HG03342 (cell line): ENCODE measurements around the gene PACS2.

Experiments
- ATAC-seq: cut with Tn5 transposase; IDR thresholded peaks from one replicate; pipeline ENCODE4 v1.9.1; 2021; ENCODE audit warnings: mild to moderate bottlenecking, moderate library complexity; ENCODE audit not compliant: unreplicated experiment

Gene PACS2

DNA sequence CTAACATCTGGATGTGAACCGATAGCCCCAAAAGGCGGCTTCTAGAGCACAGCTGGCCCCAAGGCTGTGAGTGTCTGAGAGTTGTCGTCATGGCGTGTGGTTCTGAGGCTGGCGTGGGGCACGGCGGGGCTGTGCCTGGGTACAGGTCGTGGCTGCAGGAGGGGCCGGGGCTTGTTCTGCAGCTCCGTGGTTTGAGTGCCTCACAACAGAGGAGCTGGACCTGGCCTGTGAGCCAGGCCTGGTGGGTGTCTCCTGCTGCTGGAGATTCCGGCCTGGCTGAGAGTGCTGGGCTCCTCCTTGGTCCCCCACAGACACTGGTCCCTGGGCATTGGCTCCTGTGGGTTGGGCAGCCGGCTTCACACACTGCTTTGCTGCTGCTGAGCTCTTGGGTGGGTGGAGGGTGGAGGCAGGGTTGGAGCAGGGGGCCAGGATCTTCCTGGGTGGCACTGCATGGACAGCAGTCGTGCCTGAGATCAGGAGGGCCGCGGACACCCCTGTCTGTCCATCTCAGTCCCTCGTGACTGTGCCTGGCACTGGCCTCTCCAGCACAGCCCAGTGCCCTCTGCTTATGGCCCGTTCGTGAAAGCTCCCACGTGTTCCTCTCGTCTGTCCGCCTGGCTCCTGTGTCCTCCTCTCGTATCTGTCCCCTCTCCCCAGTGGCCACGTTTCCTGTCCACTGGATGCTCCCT is 52.0 kb downstream of the PACS2 start:
- no peak for ATAC-seq

DNA sequence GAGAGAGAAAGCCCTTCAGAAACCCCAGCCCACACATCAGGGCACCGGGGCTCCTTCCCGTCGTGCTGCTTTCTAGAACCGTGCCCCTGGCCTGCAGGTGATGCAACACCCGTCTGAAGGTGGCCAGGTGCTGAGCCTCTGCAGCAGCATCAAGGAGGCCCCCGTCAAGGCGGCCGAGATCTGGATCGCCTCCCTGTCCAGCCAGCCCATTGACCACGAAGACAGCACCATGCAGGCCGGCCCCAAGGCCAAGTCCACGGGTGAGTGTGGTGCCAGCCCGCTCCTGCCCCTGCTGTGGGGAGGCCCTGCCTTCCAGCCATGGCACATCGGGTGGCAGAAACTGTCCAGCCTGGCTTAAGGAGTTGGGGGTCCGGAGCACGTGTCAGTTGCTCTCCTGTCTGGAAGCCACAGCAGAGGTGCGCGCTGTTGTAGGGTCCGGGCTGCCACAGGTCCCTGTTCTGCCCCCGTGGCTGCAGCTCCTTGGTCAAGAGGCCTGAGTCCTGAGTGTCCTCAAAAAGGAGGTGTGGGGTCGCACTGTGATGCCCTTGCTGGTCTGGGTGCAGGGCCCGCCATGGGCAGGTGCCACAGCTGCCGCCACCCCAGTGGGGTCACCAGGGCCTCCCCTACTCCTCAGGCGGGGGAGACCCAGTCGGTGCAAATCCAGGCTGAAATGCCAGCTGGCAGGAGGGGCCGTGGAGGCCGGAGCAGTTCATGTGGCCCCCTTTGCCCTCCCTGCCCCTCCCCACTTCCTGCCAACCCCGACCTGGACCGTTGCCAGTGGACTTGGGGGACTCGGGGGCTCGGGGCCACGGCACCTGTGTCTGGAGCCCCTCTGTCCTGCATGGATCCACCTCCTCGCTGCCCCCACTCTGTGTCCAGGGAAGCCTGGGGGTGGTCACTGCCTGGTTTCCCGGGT is 52.8 kb downstream of the PACS2 start:
- ATAC-seq, result no peak

DNA sequence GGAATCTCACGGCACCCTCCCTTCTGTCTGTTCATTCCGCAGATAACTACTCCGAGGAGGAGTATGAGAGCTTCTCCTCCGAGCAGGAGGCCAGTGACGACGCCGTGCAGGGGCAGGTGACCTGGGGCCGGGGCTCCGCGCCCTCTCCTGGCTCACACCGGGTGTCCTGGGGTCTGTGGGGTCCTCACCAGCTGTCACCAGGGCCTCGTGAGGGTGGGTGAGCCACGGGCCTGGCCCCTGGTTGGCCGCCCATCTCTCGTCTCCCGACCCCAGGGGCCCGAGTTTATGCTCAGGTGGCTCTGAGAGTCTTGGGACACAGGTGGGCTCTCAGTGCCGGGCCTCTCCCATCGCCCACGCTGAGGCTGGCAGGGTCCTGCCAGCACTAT is 53.5 kb downstream of the PACS2 start:
- ATAC-seq, result no peak

DNA sequence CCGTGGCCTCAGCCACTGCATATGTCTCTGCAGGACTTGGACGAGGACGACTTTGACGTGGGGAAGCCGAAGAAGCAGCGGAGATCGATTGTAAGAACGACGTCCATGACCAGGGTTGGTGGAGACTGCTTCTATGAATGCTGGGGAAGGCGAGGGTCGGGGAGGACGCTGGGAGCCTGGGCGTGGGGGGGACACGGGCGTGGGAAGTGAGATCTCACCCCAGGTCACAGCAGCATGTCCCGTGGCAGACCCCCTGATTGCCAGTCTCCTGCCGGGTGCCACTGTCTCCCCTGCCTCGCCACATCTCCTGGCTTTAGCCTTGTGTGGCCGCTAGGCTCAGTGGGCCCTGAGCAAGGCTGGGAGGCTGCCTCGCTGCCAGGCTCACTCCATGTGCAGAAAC is 53.9 kb downstream of the PACS2 start:
- no peak for ATAC-seq

- no peak for ATAC-seq
Measured at GRCh38 chr14:105368910-105369652, 54.5 kb downstream of the PACS2 start.

GRCh38 chr14:105369653-105370040 is 55.1 kb downstream of the PACS2 start:
- ATAC-seq, result no peak

DNA sequence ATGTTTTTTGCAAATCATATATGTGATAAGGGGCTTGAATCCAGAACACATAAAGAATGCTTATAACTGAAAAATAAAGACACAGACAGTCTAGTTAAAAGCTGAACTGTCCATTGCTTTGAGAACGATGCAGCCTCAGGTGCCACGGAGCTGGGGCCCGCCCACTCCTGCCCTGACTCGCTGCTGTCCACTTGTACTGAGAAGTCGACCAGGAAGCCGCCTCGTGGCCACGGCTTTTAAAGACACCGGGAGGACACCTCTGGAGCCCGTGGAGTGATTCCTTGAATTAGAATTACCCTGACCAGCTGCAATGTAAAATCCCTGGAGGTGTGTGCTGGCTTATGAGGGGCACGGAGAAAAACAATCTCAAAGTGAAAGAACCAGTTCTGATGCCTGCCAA is 59.8 kb downstream of the PACS2 start:
- ATAC-seq, result no peak

DNA sequence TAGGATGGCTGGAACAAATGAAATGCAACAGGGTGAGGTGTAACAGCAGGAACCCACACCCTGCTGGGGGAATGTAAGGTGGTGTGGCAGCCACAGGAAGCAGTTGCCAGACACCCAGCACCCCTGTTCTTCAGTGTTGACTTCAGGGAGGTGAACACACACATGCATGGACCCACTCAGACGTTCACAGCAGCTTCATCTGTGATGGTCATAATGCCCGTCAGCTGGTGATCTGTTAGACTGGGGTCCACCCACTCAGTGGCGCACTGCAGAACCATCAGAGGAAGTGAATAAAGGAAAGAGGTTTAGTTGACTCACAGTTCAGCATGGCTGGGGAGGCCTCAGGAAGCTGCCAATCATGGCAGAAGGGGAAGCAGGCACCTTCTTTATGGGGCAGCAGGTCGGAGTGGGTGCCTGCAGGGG is 61.1 kb downstream of the PACS2 start:
- no peak for ATAC-seq

DNA sequence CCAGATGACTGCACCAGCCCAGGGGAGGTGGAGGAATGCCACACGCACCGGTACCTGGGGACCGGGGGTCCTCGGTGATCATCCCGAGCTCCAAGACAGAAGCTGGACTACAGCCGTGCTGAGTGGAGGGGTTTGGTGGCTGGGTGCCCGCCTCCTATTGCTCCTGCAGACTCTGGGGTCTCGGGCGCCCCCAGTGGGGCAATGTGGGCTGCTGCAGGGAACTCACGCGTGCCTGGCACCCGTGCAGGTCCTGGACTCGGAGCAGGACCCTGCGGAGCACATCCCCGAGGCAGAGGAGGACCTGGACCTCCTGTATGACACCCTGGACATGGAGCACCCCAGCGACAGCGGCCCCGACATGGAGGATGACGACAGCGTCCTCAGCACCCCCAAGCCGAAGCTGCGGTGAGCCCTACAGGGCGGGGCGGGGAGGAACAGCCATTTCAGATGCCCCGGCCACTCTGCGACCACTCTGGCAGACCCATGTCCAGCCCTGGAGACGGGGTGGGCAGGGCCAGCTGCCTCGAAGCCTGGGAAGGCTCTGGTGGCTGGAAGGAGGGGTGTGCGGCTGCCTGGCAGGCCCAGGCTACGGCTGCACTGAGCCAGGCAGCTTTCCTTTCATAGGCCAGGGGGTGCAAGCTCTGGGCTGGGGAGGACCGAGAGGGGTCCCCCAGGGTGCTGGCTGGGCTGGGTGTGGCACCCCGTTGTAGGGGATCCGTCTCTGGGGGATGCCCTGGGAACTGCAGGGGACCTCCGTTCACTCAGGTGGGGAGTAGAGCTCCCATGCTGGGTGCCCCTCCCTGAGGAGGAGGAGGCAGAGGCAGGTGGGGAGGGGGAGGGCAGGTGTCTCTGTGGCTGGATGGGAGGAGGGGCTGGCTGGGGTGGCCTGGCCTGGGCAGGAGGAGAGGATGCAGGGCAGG is 62.2 kb downstream of the PACS2 start:
- no peak for ATAC-seq

DNA sequence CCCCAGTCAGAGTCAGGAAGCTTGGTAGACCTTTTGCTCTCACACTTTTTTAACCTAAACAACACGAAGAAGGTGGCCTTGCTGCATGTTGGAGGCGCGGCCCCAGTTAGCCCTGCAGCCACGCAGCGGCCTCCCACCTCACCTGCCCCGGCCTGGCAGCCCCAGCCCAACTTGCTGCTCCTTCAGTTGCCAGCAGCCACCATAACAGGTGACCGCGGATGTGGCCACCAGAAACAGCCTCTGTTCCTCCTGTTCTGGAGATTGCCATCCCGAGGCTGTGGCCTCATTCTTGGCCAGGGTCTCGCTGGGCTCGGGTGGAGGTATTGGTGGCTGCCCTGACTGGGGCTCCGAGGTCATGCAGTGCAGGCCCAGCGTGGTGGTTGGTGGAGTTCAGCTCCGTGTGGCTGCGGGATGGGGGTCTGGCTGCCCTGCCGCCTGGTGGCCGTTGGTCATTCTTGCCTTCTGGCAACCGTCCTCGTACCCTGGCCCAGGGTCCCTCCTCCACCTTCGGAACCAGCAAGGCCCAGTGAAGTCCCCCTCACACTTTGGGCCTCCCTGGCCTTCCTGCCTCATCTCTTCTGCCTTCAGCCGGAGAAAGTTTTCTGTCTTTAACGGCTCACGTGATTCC is 63.1 kb downstream of the PACS2 start:
- no peak for ATAC-seq

DNA sequence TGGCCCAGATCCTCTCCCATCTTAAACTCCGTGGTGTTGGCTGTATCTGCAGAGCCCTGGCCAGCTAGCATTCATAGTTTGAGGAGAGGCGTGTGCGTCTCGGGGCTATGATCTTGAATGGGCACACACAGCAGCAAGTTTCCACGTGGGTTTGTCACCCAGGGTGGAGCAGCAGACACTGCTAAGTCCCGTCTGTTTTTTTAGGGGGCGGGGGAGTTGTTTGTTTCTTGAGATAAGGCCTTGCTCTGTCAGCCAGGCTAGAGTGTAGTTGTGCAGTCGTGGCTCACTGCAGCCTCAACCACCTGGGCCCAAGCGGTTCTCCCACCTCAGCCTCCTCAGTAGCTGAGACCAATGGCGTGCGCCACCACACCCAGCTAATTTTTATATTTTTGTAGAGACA is 63.7 kb downstream of the PACS2 start:
- ATAC-seq, result no peak

DNA sequence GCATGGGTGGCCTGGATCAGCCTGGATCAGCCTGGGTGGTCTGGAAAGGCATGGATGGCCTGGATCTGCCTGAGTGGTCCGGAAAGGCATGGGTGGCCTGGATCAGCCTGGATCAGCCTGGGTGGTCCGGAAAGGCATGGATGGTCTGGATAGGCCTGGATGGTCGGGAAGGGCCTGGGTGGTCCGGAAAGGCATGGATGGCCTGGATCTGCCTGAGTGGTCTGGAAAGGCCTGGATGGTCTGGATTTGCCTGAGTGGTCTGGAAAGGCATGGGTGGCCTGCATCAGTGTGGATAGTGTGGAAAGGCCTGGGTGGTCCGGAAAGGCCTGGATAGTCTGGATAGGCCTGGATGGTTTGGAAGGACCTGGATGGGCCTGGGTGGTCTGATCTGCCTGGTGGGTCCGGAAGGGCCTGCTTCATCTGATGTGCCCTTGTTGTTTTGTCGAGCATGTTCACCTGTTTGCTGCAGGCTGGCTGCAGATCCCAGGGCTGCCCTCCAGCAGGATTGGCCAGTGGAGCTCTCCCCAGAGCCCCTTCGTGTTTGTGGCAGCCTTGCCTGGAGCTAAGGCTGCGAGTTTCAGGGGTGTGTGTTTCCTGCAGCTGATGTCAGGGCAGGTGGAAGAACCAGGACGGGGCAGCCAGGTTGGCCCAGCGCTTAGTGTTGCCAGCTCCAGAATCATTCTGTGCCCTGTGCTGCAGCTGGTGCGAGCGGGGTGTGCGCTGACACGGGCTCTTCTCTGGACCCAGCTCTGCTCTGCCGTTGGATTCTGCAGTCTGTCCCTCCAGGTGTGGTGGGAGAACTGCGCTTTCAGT is 64.5 kb downstream of the PACS2 start:
- no peak for ATAC-seq

DNA sequence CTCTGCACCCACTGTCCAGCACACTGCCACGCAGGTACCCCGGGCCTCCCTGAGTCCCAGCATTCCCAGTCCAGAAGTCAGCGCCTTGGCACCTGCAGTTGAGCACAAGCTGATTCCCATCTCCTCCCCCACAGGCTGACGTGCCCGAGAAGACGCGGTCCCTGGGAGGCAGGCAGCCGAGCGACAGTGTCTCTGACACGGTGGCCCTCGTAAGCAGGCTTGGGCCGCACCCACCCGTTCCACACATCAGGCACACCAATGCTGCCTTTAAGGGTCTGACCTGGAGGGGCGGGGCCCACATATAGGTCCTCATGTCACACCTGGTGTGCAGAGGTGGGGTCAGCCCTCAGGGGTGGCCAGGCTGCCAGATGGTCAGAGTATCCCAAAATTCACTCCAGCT is 65.4 kb downstream of the PACS2 start:
- ATAC-seq, result no peak

DNA sequence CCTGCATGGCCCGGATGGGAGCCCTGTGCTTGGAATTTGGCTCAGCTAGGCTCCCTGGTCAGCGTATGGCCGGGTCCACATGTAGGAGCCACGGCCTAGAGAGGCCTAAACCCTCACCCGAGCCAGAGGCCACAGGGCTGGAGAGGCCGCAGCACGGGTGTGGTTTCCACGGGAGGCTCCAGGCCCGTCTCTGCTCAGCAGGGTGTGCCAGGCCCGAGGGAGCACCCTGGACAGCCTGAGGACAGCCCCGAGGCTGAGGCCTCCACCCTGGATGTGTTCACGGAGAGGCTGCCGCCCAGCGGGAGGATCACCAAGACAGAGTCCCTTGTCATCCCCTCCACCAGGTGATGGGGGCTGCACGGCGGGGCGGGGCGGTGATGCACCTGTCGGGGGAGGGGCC is 66.2 kb downstream of the PACS2 start:
- ATAC-seq, result no peak

DNA sequence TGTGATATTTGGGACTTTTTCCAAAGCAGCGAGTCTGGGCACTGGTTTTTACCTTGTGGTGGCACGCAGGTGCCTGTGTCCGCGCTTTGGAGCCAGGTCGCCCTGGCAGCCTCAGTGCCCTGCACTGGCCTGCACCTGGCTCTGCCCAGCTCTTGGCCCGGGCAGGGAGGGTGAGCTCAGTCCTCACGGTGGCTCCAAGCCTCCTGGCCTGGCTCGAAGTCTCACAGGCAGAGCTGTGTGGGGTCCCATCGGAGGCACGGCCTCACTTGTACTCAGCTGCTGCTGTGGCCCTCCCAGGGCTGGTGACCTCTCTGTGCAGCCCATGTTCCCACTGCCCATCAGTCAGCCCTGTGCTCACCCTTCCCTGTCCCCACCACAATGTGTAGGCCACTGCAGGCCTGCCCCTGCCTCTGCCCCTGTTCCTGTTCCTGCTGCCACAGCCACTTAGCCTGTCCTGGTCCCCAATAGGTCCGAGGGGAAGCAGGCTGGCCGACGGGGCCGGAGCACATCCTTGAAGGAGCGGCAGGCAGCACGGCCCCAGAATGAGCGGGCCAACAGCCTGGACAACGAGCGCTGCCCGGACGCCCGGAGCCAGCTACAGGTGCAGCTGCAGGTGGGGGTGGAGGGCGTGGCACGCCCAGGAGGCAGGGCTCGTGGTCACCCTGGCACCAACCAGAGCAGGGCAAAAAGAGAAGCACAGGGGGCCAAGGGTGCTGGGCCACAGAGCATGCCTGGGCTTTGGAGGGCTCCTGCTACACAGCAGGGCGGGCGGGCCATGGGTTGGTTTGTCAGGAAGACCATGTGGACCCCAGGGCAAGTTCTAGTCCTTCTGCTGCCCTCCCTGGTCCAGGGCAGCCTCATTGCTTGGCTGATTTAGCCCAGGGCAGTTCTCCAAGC is 67.1 kb downstream of the PACS2 start:
- ATAC-seq, result no peak

DNA sequence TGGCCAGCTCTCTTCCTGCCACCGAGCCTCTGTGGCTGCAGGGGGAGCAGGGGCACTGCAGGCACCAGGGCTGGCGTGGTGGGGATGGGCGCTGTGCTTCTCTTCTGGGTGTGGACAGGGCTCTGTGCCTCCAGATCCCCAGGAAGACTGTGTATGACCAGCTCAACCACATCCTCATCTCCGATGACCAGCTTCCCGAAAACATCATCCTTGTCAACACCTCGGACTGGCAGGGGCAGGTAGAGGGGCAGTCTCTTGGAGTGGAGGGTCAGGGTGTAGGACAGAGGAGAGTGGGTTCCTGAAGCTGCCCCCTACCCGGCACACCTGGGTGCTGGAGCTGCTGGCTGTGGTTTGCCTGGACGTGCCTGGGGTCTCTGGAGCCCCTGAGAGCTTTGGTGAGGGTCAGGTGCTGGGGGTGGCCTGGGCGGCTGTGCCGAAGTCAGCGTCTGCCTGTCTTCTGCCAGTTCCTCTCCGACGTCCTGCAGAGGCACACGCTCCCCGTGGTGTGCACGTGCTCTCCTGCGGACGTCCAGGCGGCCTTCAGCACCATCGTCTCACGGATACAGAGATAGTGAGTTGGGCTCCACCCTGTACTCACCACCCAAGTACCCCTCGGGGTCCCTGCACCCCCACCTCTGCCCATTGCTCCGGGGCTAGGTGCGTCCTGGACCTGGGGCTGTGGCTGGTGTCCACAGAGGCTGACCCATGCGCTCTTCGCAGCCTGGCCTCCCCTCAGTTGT is 68.0 kb downstream of the PACS2 start:
- ATAC-seq, result no peak

DNA sequence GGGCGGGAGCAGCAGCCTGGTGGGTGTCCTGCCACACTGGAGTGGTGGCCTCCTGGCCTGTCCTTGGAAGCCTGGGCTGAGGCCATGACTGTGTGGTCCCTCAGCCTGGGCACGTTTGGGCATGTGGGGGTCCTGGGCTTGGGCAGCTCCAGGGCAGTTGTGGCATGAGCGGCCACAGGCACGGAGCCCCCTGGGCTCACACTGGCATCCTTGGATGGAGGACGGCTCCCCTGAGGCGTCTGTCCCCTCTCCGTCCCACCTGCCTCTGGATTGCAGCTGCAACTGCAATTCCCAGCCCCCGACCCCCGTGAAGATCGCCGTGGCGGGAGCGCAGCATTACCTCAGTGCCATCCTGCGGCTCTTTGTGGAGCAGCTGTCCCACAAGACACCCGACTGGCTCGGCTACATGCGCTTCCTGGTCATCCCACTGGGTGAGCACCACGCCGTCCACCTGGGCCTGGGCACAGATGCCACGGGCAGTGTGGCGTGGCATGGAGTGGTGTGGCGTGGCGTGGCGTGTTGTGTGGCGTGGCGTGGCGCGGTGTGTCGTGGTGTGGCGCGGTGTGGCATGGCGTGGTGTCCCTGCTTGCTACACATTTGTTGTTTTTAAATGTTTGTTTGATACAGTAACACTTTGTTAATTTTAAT is 68.7 kb downstream of the PACS2 start:
- no peak for ATAC-seq
